ENCODE measurements around the gene NXPH1.

Gene NXPH1

GRCh38 chr7:8742837-8743236 is 309.4 kb downstream of the NXPH1 start:
- DNase-seq, result no peak

DNA sequence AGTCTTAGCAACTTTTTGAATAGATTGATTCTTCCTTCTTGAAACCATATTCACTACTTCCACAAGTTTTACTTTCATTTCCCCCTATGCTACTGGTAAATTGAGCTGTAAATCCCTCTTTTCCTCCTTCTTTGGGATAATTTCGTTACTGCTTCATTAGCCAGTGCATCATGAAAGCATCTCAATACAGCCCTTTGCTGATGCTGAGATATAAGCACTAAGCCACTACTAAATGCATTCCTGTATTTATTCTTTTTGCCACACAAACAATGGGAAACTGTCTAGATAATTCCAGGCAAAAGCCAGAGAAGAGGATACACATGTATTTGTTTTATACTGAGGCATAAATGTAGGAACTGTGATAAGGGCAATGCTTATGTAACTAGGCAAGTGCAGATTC is 313.9 kb downstream of the NXPH1 start:
- no peak for DNase-seq

DNA sequence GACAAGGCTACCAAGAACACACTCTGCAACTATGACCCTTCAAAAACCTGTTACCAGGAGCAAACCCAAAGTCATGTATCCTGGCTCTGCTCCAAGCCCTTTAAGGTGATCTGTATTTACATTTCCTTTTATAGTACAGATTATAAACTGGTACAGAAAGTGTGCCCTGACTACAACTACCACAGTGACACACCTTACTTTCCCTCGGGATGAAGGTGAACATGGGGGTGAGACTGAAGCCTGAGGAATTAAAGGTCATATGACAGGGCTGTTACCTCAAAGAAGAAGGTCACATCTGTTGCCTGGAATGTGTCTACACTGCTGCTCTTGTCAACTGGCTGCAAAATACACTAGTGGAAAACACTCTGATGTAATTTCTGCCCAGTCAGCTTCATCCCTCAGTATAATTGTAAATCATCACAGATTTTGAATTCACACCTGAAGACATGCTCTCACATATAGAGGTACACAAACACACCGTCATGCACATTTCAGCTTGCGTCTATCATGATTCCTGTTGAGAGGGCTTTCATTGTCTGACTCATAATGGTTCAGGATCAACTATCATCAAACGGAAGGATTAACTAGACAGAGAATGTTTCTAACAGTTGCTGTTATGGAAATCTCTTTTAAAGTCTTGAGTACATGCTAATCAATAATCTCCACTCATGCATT is 318.3 kb downstream of the NXPH1 start:
- DNase-seq, result no peak

DNA sequence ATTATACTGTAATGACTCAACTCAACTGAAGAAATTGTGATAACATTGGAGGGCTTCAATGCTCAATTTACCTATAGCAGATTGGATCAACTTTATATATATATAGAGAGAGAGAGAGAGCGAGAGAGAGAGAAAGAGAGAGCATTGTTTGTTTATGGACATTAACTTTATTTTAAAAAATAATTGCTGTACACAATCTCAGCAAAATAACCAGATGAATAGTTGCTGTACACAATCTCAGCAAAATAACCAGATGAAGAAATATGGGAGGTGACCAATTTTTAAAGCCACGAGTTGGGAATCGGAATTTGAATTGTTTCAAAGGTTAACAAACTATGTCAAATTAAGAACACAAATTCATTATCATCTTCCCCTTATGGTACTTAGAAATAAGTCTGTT is 319.9 kb downstream of the NXPH1 start:
- no peak for DNase-seq

DNA sequence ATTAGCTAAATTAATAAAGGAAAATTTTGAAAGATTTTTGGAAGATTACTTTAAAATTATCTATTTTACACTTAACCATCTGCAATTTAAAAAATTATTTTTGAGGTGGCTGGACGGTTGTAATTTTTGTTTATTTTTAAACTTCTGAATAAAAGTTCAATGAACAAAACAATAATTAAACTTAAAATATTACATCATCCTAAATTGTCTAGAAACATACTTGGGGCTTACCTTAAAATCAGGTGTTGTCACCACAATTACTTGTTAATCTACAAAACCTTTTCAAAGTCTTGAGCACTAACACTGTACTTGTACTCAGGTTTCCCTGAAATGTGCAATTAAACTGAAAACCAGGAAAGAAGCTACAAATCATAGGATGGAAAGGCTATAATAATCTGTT is 328.3 kb downstream of the NXPH1 start:
- DNase-seq, result no peak

GRCh38 chr7:8762803-8763202 is 329.4 kb downstream of the NXPH1 start:
- no peak for DNase-seq

DNA sequence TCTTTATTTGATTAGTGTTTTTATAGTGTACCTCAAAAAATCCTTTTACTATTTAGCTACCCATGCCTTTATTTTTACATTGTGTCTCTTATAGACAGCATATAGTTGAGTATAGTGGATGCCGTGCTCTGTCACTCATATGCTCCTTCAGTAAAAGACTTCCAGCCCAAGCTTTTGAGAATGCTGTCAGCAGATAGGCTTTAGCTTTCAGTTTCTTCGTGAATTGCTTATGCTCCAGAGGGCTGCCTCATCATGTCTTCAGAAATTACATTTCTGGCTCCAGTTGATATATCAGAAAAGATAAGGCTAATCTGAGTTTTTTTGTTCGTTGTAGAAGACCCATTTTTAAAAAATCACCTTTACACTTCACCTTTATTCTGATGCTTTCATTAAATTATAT is 332.0 kb downstream of the NXPH1 start:
- DNase-seq, result no peak

DNA sequence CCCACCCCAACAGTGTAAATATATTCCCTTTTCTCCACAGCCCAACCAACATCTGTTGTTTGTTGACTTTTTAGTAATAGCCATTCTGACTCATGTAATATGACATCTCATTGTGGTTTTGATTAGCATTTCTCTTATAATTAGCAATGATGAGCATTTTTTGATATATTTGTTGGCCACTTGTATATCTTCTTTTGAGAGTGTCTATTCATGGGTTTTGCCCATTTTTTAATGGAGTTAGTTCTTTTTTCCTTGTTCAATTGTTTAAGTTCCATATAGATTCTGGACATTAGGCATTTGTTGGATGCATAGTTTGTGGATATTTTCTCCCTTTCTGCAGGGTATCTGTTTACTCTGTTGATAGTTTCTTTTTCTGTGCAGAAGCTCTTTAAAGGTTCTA is 340.1 kb downstream of the NXPH1 start:
- DNase-seq, result no peak

- DNase-seq, result no peak
Measured at GRCh38 chr7:8778459-8778858, 345.1 kb downstream of the NXPH1 start.

DNA sequence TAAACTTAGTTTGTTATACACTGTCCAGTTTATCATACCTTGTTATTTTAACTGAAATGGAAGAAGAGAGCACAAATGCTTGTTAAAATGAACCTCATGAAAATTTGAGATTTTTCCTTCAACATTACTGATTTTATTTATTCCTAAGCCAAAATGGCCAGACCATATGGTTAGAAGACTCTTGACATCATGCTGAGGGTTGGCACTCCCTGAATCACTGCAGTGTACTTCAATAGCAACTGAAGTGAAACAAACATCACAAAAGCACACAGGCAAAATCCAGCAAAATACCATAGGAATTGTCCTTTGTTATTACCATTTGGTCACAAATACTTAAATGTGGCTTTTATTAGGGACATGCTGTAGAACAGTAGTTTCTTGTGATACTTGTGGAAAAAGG is 347.8 kb downstream of the NXPH1 start:
- DNase-seq, result no peak

DNA sequence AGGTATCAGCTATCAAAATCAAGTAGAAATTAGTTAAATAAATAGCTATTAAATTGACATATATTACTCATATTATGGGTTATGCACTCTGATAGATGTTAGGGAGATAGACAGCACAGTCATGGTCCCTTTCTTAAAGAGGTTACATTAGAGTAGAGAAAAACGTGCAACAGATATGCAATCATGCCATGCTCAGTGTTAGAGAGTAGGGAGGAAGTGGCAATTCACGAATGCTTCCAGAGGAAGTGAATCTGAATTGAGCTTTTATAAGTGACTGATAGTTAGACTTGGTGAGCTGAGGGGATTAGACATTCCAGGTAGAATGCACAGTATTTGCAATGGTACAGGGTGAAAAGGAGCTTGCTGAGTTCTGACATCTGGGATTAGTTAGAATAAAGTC is 349.8 kb downstream of the NXPH1 start:
- DNase-seq, result no peak

DNA sequence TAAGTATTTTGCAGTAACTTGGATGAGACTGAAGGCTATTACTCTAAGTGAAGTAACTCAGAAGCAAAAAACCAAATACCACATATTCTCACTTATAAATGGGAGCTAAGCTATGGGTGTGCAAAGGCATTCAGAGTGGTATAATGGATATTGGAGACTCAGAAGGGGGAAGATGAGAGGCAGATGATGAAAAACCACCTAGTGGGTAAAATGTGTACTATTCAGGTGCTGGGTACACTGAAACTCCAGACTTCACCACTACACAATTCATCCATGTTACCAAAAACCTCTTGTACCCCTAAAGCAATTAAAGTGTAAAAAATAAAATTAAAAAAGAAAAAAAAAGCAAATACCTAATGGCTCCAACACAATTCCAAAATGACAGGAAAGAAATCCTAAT is 351.7 kb downstream of the NXPH1 start:
- no peak for DNase-seq

DNA sequence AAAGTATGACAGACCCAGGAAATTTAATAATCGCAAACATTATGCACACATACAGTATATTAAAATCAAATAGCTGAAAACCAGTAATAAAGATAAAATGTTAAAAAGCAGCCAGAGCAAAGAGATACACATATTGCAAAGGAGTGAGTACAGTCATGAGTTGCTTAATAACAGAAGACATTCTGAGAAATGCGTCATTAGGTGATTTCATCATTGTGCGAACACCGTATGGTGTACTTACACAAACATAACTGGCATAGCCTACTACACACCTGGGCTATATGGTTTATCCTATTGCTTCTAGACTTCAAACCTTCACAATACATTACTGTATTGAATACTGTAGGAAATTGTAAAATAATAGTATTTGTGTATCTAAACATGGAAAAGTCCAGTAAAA is 367.6 kb downstream of the NXPH1 start:
- DNase-seq, result no peak
